Measurements from ENCODE around the gene KRTAP10-1.
"Not testable (repeated sequence)": the region's sequence is repeated elsewhere in the genome, so short reads cannot be mapped to it uniquely, and the experiment has no call there.

The KRTAP10-1 gene

DNA sequence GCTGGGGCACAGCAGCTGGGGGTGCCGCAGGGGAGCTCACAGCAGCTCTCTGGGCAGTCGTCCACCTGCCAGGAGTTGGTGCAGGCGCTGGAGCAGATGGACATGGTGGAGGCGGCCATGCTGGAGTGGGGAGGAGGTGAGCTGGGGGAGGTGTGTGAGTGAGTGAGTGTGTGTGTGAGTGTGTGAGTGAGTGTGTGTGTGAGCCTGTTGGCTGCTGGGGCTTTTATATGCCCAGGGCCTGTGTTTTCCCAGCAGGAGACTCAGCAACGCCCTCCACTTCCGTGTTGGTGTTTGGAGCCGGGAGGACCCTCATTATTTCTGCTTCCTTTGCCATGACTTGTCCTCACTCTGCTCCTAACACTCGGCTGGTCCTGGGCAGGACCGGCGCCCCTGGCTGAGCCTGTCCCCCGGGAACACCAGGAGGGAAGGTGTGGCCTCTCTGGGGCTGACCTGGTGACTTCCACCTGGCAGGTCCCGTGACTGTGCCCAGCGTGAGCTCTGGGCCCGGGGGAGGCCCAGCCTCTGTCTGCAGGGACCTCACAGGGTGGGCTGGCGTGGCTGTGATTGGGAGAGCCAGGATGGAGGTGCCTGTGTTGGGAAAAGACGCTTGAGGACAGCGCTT is 11.5 kb upstream of the KRTAP10-1 start, which contains the start of gene KRTAP10-2:
Gene KRTAP10-2 (minus strand): TSS at position 166 of the 622 bp plus-strand sequence. CDS start 47 bp downstream, at position 119.
- H3K4me3 ChIP-seq (replicated peaks; ENCODE audit: low read depth, low read length): no peak within 1 kb of the TSS
- DNase-seq (ENCODE audit: extremely low read depth, low read depth): no peak
- TF ChIP-seq, protein P1, sequence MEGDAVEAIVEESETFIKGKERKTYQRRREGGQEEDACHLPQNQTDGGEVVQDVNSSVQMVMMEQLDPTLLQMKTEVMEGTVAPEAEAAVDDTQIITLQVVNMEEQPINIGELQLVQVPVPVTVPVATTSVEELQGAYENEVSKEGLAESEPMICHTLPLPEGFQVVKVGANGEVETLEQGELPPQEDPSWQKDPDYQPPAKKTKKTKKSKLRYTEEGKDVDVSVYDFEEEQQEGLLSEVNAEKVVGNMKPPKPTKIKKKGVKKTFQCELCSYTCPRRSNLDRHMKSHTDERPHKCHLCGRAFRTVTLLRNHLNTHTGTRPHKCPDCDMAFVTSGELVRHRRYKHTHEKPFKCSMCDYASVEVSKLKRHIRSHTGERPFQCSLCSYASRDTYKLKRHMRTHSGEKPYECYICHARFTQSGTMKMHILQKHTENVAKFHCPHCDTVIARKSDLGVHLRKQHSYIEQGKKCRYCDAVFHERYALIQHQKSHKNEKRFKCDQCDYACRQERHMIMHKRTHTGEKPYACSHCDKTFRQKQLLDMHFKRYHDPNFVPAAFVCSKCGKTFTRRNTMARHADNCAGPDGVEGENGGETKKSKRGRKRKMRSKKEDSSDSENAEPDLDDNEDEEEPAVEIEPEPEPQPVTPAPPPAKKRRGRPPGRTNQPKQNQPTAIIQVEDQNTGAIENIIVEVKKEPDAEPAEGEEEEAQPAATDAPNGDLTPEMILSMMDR (IDR thresholded peaks at IDR 0.05; ENCODE audit: low read depth, low read length, missing control alignments): no peak

DNA sequence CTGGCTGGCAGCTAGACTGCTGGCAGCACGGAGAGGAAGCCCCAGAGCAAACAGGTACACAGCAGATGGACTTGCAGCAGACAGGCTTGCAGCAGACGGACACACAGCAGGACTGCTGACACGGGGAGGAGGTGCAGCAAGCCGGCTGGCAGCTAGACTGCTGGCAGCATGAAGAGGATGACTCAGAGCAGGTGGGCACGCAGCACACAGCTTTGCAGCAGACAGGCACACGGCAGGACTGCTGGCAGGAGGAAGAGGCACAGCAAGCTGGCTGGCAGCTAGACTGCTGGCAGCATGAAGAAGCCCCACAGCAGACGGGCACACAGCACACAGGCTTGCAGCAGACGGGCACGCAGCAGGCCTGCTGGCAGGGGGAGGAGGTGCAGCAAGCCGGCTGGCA is 10.8 kb upstream of the KRTAP10-1 start:
- TF ChIP-seq, protein P1 (IDR thresholded peaks at IDR 0.05; ENCODE audit: low read depth, low read length, missing control alignments): no peak
- H3K4me3 ChIP-seq (replicated peaks; ENCODE audit: low read depth, low read length): no peak overlapping the region
- no peak for DNase-seq (ENCODE audit: extremely low read depth, low read depth)

DNA sequence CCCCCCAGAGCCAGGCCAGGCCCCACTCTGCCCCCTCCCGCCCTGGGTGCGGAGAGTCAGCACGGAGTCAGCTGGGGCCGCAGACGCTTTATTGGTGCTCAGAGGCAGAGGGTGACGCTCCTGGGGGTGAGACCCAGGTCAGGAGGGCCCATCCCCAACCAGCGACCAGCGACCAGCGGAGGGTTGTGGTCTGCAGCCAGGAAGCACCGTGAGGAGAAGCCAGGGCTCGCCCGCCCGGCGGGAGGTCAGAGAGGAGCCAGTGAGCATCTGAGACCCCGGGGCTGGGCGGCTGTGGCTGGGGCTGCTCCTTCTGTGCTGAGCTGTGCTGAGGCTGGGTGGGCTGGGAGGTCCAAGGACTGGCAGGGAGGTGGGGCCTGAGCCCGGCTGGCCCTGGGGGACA is 10.3 kb upstream of the KRTAP10-1 start:
- DNase-seq (ENCODE audit: extremely low read depth, low read depth); H3K4me3 ChIP-seq (replicated peaks; ENCODE audit: low read depth, low read length): not testable (repeated sequence)

DNA sequence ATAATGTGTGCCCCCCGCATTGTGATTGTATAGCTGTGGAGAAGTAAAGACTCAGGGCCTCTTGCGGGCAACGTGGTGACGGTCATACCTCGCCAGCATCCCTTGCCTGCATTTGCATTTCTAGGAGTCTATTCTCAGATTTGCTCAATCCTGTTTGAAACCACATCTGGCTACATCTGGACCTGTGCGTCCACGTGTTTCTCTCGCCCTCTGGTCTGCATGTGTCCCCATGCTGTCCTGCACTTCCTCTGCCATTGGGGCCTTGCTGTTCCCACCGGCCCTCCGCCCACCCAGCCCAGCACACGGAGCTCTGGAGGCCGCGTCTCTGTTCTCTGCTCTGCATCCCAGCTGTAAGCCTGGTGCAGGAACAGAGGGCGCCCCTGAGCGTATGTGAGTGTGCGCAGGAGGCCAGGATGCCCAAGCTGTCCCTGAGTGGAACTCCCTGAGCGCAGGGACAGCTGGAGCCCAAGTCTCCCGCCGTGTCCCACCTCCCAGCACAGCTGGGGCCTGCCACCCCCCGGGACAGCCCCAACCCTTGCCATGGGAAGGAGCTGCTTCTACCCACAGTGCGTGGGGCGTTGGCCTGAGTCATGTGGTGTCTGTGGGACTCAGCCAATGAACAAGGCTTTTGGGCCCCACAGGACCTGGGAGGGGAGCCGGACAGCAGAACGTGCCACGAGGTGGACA is 9.7 kb upstream of the KRTAP10-1 start:
- TF ChIP-seq, protein P1 (IDR thresholded peaks at IDR 0.05; ENCODE audit: low read depth, low read length, missing control alignments): no peak
- no peak overlapping the region for H3K4me3 ChIP-seq (replicated peaks; ENCODE audit: low read depth, low read length)
- DNase-seq (ENCODE audit: extremely low read depth, low read depth): no peak

DNA sequence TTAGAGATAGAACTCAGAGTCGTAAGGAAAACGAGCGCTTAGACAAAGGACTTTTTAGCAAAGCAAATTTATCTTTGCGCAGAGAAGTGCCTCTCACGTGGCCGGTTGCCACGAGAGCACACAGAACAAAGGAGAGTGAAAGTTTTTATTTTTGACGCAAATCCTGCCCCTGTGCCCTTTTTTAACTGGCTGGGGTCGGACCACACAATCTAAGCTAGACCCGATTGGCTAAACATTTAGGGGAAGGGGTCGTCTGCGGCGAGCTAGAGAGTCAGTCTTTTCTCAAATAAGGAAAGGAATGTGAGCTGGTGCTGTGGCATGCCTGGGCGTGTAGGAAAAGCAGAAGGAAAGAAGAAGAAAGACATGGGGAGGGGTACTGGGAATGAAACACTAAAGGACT is 8.9 kb upstream of the KRTAP10-1 start:
- TF ChIP-seq, protein P1 (IDR thresholded peaks at IDR 0.05; ENCODE audit: low read depth, low read length, missing control alignments): no peak
- no peak for DNase-seq (ENCODE audit: extremely low read depth, low read depth)
- H3K4me3 ChIP-seq (replicated peaks; ENCODE audit: low read depth, low read length): no peak overlapping the region

DNA sequence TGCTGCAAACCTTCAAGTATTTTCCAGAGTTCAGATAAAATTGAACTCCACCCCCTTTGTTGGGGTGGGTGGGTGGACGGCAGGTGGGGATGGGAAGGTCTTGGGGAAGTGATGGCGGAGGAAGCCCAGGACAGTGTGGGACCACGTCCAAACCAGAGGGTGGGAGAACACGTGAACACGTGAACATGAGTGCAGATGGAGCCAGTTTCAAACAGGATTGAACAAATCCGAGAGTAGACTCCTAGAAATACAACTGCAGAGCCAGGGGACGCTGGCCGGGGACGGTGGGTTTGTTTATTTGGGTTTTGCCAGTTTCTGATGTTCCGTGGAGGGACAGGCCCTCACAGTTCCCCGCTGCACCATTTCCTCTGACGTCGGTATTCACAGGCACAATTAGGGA is 8.4 kb upstream of the KRTAP10-1 start:
- H3K4me3 ChIP-seq (replicated peaks; ENCODE audit: low read depth, low read length): no peak overlapping the region
- DNase-seq (ENCODE audit: extremely low read depth, low read depth): no peak
- TF ChIP-seq, protein P1 (IDR thresholded peaks at IDR 0.05; ENCODE audit: low read depth, low read length, missing control alignments): no peak

DNA sequence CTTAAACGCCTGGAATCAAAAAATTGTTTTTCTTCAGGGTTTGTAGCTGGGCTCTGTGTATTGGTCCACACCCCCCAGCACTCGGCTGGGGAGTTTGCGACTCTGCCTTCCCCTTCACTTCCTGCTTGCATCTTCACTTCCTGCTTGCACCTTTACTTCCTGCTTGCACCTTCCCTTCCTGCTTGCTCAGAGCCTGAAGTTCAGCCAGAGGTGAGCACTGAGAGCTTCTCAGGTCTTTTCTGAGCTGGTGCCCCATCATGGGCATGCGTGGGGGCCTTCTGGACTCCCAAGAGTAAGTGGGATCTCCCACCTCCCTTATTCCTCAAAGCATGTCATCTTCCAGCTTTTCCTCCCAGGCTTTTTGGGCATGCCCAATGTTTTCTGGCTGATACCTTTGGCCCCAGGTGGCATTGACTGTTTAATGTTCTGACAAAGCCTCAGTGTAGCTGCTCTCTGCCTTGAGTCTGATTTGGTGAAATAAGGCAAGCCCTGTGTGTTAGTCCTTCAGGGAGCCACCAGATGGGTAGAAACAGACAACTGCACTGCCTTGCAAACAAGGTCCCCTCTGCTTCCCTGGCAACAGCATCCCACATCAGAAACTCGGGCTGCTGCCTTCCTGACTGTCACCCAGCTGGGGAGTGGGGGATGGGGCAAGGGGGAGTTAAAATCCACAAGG is 7.8 kb upstream of the KRTAP10-1 start:
- no peak for DNase-seq (ENCODE audit: extremely low read depth, low read depth)
- TF ChIP-seq, protein P1 (IDR thresholded peaks at IDR 0.05; ENCODE audit: low read depth, low read length, missing control alignments): no peak
- H3K4me3 ChIP-seq (replicated peaks; ENCODE audit: low read depth, low read length): no peak overlapping the region
